SU-DHL-6 (cell line): ENCODE measurements around the gene SOD3.

Experiments
- CTCF ChIP-seq: fragments of 200-600 bp; sonication (generic); IDR thresholded peaks from one replicate; pipeline ENCODE4 v1.5.1; 2017; ENCODE audit warnings: antibody characterized with exemption, mild to moderate bottlenecking, low read length, moderate library complexity; ENCODE audit not compliant: insufficient read depth, poor library complexity, severe bottlenecking
- EZH2phosphoT487 ChIP-seq: fragments of 200-600 bp; sonication (generic), shearing (Covaris generic); conservative IDR thresholded peaks from 2 replicates; pipeline ENCODE4 v1.6.1; 2018; ENCODE audit warnings: mild to moderate bottlenecking, antibody characterized with exemption, low read length, moderate library complexity, mixed read lengths

- TF ChIP-seq CTCF (no peak), EZH2phosphoT487 (no peak)
Observed at GRCh38 chr4:24840826-24841543, 45.6 kb downstream of the SOD3 start.
